GM12878 (cell line): ENCODE measurements around the gene TUBD1. TPM values are rescaled to one million over a fixed set of nuclear protein-coding genes. Genes with fewer than 3 reads are reported as not detected.
A peak's percentile ranks its signal among the peaks of the same experiment; 100 is the strongest.

ENCODE experiments used
- CHD1 ChIP-seq: IDR thresholded peaks from 2 replicates; pipeline ENCODE4 v1.6.1; 2012; ENCODE audit warnings: low read depth, low read length, improper control_type of control experiment
- CREM ChIP-seq: IDR thresholded peaks from 2 replicates; pipeline ENCODE4 v1.6.1; 2014; ENCODE audit warnings: antibody characterized with exemption, low read depth
- FOXK2 ChIP-seq: fragments of 450-650 bp; IDR thresholded peaks from 2 replicates; pipeline ENCODE4 v1.6.1; 2017; ENCODE audit warnings: mild to moderate bottlenecking, moderate library complexity
- GABPA ChIP-seq: IDR thresholded peaks from 2 replicates; pipeline ENCODE4 v1.6.1; 2014; ENCODE audit warnings: antibody characterized with exemption, low read depth, mild to moderate bottlenecking, inconsistent platforms
- JUNB ChIP-seq: IDR thresholded peaks from 2 replicates; pipeline ENCODE4 v1.6.1; 2016; ENCODE audit warnings: antibody characterized with exemption, mild to moderate bottlenecking
- JUND ChIP-seq: IDR thresholded peaks from 2 replicates; pipeline ENCODE4 v1.6.1; 2012; ENCODE audit warnings: low read depth, mild to moderate bottlenecking, low read length, improper control_type of control experiment, moderate library complexity
- KAT2A ChIP-seq: conservative IDR thresholded peaks from 2 replicates; pipeline ENCODE4 v1.6.1; 2011; ENCODE audit warnings: low read depth, low read length; ENCODE audit not compliant: control insufficient read depth
- MTA3 ChIP-seq: IDR thresholded peaks from 2 replicates; pipeline ENCODE4 v1.6.1; 2012; ENCODE audit warnings: low read length, inconsistent platforms, borderline replicate concordance
- NBN ChIP-seq: fragments of 450-650 bp; IDR thresholded peaks from 2 replicates; pipeline ENCODE4 v1.6.1; 2016
- NFXL1 ChIP-seq: fragments of 450-650 bp; IDR thresholded peaks from 2 replicates; pipeline ENCODE4 v1.6.1; 2017; ENCODE audit warnings: antibody characterized with exemption, mild to moderate bottlenecking, borderline replicate concordance
- PAX8 ChIP-seq: fragments of 450-650 bp; IDR thresholded peaks from 2 replicates; pipeline ENCODE4 v1.6.1; 2017; ENCODE audit warnings: mild to moderate bottlenecking, moderate library complexity
- SMAD5 ChIP-seq: IDR thresholded peaks from 2 replicates; pipeline ENCODE4 v1.6.1; 2016; ENCODE audit warnings: antibody characterized with exemption, low read depth
- SRF ChIP-seq, 2 experiments: IDR thresholded peaks; 2 replicates each; pipeline ENCODE4 v1.6.1; 2011; ENCODE audit warnings: low read depth in 2 of 2, low read length in 2 of 2, mild to moderate bottlenecking in 1 of 2, moderate library complexity in 1 of 2
- STAT1 ChIP-seq: fragments of 450-650 bp; conservative IDR thresholded peaks from 2 replicates; pipeline ENCODE4 v1.6.1; 2014; ENCODE audit warnings: antibody characterized with exemption, mild to moderate bottlenecking
- STAT3 ChIP-seq: IDR thresholded peaks from 2 replicates; pipeline ENCODE4 v1.6.1; 2011; ENCODE audit warnings: low read depth, low read length, improper control_type of control experiment
- ZNF622 ChIP-seq: fragments of 450-650 bp; IDR thresholded peaks from 2 replicates; pipeline ENCODE4 v1.6.1; 2017; ENCODE audit warnings: mild to moderate bottlenecking, inconsistent platforms
- polyA plus RNA-seq, 11 experiments: library from polyadenylated mRNA; depleted of rRNA in 4 of 11; unstranded in 6 of 11; stranded (reverse) in 5 of 11; fragments of >200 nt; fragmentation: Nextera tagmentation in 4 of 11; fragmentation: Illumina TruSeq in 1 of 11; extraction: Ambion mirVana in 4 of 11; extraction: Trizol in 1 of 11; gene quantifications; 1 replicate in 1 of 11; 2 replicates in 10 of 11; pipeline versions ENCODE4 v1.2.1 to v1.2.3, GENCODE V29; 2011 to 2016; ENCODE audit warnings: inconsistent platforms in 2 of 11, missing spikeins in 2 of 11, low read depth in 1 of 11
- total RNA-seq, 4 experiments: library from RNA; depleted of rRNA in 3 of 4; stranded (reverse); fragments of >200 nt in 3 of 4; fragmentation: Illumina TruSeq in 1 of 4; extraction: Trizol in 1 of 4; gene quantifications; 2 replicates each; pipeline versions ENCODE4 v1.2.1 to v1.2.3, GENCODE V29; 2013 to 2021
- TF ChIP-seq, protein P1 (sequence below): IDR thresholded peaks from 2 replicates; pipeline ENCODE4 v1.6.1; 2012; ENCODE audit warnings: improper control_type of control experiment, low read depth, low read length; ENCODE audit not compliant: insufficient replicate concordance
- TF ChIP-seq, protein P2 (sequence below): IDR thresholded peaks from 2 replicates; pipeline ENCODE4 v1.6.1; 2011; ENCODE audit warnings: borderline replicate concordance, low read depth, mild to moderate bottlenecking, moderate library complexity, low read length; ENCODE audit not compliant: insufficient read depth, poor library complexity, severe bottlenecking
- TF ChIP-seq, protein P3 (sequence below): fragments of 450-650 bp; IDR thresholded peaks from 2 replicates; pipeline ENCODE4 v1.6.1; 2017; ENCODE audit warnings: mild to moderate bottlenecking, moderate library complexity

The TUBD1 gene
- total and polyA plus RNA-seq, 10 of the 15 experiments (the other 5 are each of a cell fraction or from before 2014, with no cell fraction given), result 5.3 to 10.8 (median 8.3) TPM

DNA sequence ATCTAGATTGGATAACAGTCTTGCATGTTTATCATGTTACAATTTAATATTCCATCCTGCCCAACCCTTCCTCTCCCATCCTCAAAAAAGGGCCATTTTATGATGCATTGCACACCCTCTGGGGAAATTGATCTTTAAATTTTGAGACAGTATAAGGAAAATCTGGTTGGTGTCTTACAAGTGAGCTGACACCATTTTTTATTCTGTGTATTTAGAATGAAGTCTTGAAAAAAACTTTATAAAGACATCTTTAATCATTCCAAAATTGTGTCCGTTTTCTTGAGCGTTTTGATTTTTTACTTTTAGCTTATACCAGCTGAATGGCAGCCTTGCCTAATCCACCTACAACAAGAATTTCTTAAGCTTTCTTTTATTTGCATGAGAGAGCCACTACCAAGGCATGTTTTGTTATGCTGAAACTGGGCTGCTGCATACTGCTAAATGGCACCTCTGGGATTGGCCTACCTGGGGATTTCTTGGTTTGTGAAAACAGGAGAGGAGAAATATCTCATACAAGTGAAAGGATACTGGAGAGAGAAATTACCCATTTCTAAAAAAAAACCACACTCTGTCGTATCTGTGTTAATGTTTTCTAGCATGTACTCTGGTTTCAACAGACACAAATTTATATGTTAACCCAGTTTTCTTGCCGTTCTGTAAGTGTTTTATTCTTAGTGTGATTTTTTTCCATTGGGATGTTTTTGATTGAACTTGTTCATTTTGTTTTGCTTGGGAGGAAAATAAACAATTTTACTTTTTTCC is 52.2 kb downstream of the TUBD1 start (continued):
- TF ChIP-seq, protein P1, sequence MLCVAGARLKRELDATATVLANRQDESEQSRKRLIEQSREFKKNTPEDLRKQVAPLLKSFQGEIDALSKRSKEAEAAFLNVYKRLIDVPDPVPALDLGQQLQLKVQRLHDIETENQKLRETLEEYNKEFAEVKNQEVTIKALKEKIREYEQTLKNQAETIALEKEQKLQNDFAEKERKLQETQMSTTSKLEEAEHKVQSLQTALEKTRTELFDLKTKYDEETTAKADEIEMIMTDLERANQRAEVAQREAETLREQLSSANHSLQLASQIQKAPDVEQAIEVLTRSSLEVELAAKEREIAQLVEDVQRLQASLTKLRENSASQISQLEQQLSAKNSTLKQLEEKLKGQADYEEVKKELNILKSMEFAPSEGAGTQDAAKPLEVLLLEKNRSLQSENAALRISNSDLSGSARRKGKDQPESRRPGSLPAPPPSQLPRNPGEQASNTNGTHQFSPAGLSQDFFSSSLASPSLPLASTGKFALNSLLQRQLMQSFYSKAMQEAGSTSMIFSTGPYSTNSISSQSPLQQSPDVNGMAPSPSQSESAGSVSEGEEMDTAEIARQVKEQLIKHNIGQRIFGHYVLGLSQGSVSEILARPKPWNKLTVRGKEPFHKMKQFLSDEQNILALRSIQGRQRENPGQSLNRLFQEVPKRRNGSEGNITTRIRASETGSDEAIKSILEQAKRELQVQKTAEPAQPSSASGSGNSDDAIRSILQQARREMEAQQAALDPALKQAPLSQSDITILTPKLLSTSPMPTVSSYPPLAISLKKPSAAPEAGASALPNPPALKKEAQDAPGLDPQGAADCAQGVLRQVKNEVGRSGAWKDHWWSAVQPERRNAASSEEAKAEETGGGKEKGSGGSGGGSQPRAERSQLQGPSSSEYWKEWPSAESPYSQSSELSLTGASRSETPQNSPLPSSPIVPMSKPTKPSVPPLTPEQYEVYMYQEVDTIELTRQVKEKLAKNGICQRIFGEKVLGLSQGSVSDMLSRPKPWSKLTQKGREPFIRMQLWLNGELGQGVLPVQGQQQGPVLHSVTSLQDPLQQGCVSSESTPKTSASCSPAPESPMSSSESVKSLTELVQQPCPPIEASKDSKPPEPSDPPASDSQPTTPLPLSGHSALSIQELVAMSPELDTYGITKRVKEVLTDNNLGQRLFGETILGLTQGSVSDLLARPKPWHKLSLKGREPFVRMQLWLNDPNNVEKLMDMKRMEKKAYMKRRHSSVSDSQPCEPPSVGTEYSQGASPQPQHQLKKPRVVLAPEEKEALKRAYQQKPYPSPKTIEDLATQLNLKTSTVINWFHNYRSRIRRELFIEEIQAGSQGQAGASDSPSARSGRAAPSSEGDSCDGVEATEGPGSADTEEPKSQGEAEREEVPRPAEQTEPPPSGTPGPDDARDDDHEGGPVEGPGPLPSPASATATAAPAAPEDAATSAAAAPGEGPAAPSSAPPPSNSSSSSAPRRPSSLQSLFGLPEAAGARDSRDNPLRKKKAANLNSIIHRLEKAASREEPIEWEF, result no peak
- no peak for TF ChIP-seq PAX8
- TF ChIP-seq JUNB, result peak; percentile 29; the same call in 1 of the 2 replicates
- TF ChIP-seq, protein P2, sequence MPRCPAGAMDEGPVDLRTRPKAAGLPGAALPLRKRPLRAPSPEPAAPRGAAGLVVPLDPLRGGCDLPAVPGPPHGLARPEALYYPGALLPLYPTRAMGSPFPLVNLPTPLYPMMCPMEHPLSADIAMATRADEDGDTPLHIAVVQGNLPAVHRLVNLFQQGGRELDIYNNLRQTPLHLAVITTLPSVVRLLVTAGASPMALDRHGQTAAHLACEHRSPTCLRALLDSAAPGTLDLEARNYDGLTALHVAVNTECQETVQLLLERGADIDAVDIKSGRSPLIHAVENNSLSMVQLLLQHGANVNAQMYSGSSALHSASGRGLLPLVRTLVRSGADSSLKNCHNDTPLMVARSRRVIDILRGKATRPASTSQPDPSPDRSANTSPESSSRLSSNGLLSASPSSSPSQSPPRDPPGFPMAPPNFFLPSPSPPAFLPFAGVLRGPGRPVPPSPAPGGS, result no peak
- TF ChIP-seq SMAD5, result no peak
- no peak for TF ChIP-seq MTA3
- no peak for TF ChIP-seq KAT2A
- TF ChIP-seq STAT1, result no peak
- TF ChIP-seq, protein P3, sequence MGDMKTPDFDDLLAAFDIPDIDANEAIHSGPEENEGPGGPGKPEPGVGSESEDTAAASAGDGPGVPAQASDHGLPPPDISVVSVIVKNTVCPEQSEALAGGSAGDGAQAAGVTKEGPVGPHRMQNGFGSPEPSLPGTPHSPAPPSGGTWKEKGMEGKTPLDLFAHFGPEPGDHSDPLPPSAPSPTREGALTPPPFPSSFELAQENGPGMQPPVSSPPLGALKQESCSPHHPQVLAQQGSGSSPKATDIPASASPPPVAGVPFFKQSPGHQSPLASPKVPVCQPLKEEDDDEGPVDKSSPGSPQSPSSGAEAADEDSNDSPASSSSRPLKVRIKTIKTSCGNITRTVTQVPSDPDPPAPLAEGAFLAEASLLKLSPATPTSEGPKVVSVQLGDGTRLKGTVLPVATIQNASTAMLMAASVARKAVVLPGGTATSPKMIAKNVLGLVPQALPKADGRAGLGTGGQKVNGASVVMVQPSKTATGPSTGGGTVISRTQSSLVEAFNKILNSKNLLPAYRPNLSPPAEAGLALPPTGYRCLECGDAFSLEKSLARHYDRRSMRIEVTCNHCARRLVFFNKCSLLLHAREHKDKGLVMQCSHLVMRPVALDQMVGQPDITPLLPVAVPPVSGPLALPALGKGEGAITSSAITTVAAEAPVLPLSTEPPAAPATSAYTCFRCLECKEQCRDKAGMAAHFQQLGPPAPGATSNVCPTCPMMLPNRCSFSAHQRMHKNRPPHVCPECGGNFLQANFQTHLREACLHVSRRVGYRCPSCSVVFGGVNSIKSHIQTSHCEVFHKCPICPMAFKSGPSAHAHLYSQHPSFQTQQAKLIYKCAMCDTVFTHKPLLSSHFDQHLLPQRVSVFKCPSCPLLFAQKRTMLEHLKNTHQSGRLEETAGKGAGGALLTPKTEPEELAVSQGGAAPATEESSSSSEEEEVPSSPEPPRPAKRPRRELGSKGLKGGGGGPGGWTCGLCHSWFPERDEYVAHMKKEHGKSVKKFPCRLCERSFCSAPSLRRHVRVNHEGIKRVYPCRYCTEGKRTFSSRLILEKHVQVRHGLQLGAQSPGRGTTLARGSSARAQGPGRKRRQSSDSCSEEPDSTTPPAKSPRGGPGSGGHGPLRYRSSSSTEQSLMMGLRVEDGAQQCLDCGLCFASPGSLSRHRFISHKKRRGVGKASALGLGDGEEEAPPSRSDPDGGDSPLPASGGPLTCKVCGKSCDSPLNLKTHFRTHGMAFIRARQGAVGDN, result peak; percentile 52; the same call in 1 of the 2 replicates
- no peak for TF ChIP-seq ZNF622
- TF ChIP-seq SRF (IDR thresholded peaks at IDR 0.05; ENCODE audit: low read depth in 2 of 2, low read length in 2 of 2), result no peak
- TF ChIP-seq GABPA, result no peak
- TF ChIP-seq JUND, result no peak
- TF ChIP-seq NFXL1, result peak; percentile 51; the same call in 1 of the 2 replicates
- TF ChIP-seq STAT3, result no peak
- no peak for TF ChIP-seq CREM
- TF ChIP-seq FOXK2, result no peak
- 0 out of 2 replicates have a peak, but pooled peaks have one; percentile 75 for TF ChIP-seq CHD1
- no peak for TF ChIP-seq NBN
